WTC11 (cell line): ENCODE results near the gene SCNN1B. TPM values are rescaled to one million over a fixed set of nuclear protein-coding genes. Genes with fewer than 3 reads are reported as not detected.

ENCODE experiments used
- ATAC-seq: fragments of 200-7000 bp; cut with Tn5 transposase; 2 replicates; pipeline ENCODE4 v1.10.0; 2021; ENCODE audit warnings: mild to moderate bottlenecking, moderate library complexity
- CTCF ChIA-PET: fragments of 300-600 bp; sonication (Branson Sonifier 250); formaldehyde crosslinking; loops from one replicate; lab custom pipeline; 2021; ENCODE audit warnings: antibody characterized with exemption; lab: Charles Lee
- POLR2A ChIA-PET: fragments of 350-600 bp; sonication (Branson Sonifier 250); formaldehyde crosslinking; loops from one replicate; lab custom pipeline; 2021; ENCODE audit warnings: antibody characterized with exemption; lab: Charles Lee
- DNase-seq: peaks from one replicate; pipeline ENCODE4 v3.0.0; 2021; ENCODE audit warnings: low spot score
- H3K27ac Mint-ChIP-seq: 2 replicates; pipeline ENCODE4 v1.8.0; 2021; ENCODE audit warnings: mixed read lengths
- H3K27me3 Mint-ChIP-seq: 2 replicates; pipeline ENCODE4 v1.8.0; 2021; ENCODE audit warnings: low read depth, mild to moderate bottlenecking, moderate library complexity, mixed read lengths
- H3K36me3 Mint-ChIP-seq: 2 replicates; pipeline ENCODE4 v1.8.0; 2021; ENCODE audit warnings: mixed read lengths
- H3K4me1 Mint-ChIP-seq: 2 replicates; pipeline ENCODE4 v1.8.0; 2022; ENCODE audit warnings: mixed read lengths
- H3K4me3 Mint-ChIP-seq: 2 replicates; pipeline ENCODE4 v1.8.0; 2021; ENCODE audit warnings: mild to moderate bottlenecking, moderate library complexity, mixed read lengths
- H3K9me3 Mint-ChIP-seq: 2 replicates; pipeline ENCODE4 v1.8.0; 2021; ENCODE audit warnings: mixed read lengths
- ARID4B ChIP-seq: sonication (generic); formaldehyde crosslinking; IDR thresholded peaks from 2 replicates; pipeline ENCODE4 v1.8.0; 2023; ENCODE audit warnings: missing genetic modification reagents, mild to moderate bottlenecking, borderline replicate concordance
- ATF2 ChIP-seq: sonication (generic); formaldehyde crosslinking; IDR thresholded peaks from 2 replicates; pipeline ENCODE4 v1.8.1; 2022; ENCODE audit warnings: low read depth, missing genetic modification reagents, borderline replicate concordance
- ERG ChIP-seq: fragments of 250-450 bp; sonication (Bioruptor Pico); IDR thresholded peaks from 2 replicates; pipeline ENCODE4 v1.8.0; 2021; ENCODE audit warnings: mild to moderate bottlenecking
- GABPB1 ChIP-seq: sonication (generic); formaldehyde crosslinking; IDR thresholded peaks from 2 replicates; pipeline ENCODE4 v1.8.1; 2023; ENCODE audit warnings: mild to moderate bottlenecking, missing genetic modification reagents
- JAZF1 ChIP-seq: fragments of 250-450 bp; sonication (Bioruptor Pico); IDR thresholded peaks from 2 replicates; pipeline ENCODE4 v1.9.0; 2021; ENCODE audit warnings: moderate library complexity, mild to moderate bottlenecking, inconsistent platforms
- MLX ChIP-seq: sonication (generic); formaldehyde crosslinking; IDR thresholded peaks from 2 replicates; pipeline ENCODE4 v1.8.1; 2023; ENCODE audit warnings: mild to moderate bottlenecking, missing genetic modification reagents, moderate library complexity
- NR1H2 ChIP-seq: sonication (generic); formaldehyde crosslinking; IDR thresholded peaks from 2 replicates; pipeline ENCODE4 v1.9.0; 2021; ENCODE audit warnings: mild to moderate bottlenecking, moderate library complexity, missing genetic modification reagents
- SP1 ChIP-seq: sonication (generic); formaldehyde crosslinking; conservative IDR thresholded peaks from 2 replicates; pipeline ENCODE4 v1.8.1; 2022; ENCODE audit warnings: missing genetic modification reagents
- TP53 ChIP-seq: sonication (generic); formaldehyde crosslinking; IDR thresholded peaks from 2 replicates; pipeline ENCODE4 v1.8.1; 2023; ENCODE audit warnings: mild to moderate bottlenecking, missing genetic modification reagents
- ZBTB21 ChIP-seq: sonication (generic); formaldehyde crosslinking; IDR thresholded peaks from 2 replicates; pipeline ENCODE4 v1.8.1; 2023; ENCODE audit warnings: mild to moderate bottlenecking, missing genetic modification reagents, borderline replicate concordance
- ZNF317 ChIP-seq: sonication (generic); formaldehyde crosslinking; IDR thresholded peaks from 2 replicates; pipeline ENCODE4 v1.8.1; 2023; ENCODE audit warnings: low read depth, mild to moderate bottlenecking, moderate library complexity, missing genetic modification reagents, borderline replicate concordance
- ZSCAN18 ChIP-seq: fragments of 250-450 bp; sonication (Bioruptor Pico); IDR thresholded peaks from 2 replicates; pipeline ENCODE4 v2.1.2; 2022; ENCODE audit warnings: mild to moderate bottlenecking, moderate library complexity
- total RNA-seq: library from RNA; stranded (reverse); gene quantifications from 3 replicates; pipeline ENCODE4 v1.2.3, GENCODE V29; 2021

Gene SCNN1B
- total RNA-seq, 1 experiment from 2014 or later = 4.8 TPM

GRCh38 chr16:23267647-23268046, 34.5 kb upstream of the SCNN1B start (continued):
- TF ChIP-seq JAZF1 (CRISPR knock-in tag) (no peak), ZBTB21 (no peak), NR1H2 (CRISPR knock-in tag) (no peak)

GRCh38 chr16:23268561-23268960, 33.5 kb upstream of the SCNN1B start:
- Mint-ChIP-seq H3K4me3 (no peak overlapping the region), H3K27me3 (peaks cover 3% of the 10 kb centered on the region; the same call in 1 of the 2 replicates), H3K4me1 (no peaks in the 10 kb centered on the region), H3K9me3 (peaks cover 14% of the 10 kb centered on the region), H3K36me3 (no peaks in the 10 kb centered on the region), H3K27ac (no peak overlapping the region)
- ATAC-seq (no peak), DNase-seq (no peak)
- TF ChIP-seq ARID4B (CRISPR knock-in tag) (no peak), SP1 (no peak), TP53 (CRISPR knock-in tag) (no peak), MLX (no peak), ATF2 (no peak), ZNF317 (no peak), ERG (CRISPR knock-in tag) (no peak)
- POLR2A ChIA-PET = interaction anchor here (0.6 kb wide), 1 partner anchor 1611 kb away, joined by 3 read pairs; no protein-coding TSS in a partner anchor
- CTCF ChIA-PET = interaction anchor here (1.2 to 1.6 kb wide), 2 partner anchors 167 to 369 kb away, joined by 3 to 6 read pairs; no protein-coding TSS in a partner anchor

- Mint-ChIP-seq H3K4me3 (no peak overlapping the region), H3K9me3 (peaks cover 17% of the 10 kb centered on the region), H3K36me3 (no peaks in the 10 kb centered on the region), H3K27me3 (peaks cover 3% of the 10 kb centered on the region; the same call in 1 of the 2 replicates), H3K27ac (no peak overlapping the region), H3K4me1 (no peaks in the 10 kb centered on the region)
- CTCF ChIA-PET = interaction anchor here (1.2 kb wide), 1 partner anchor 370 kb away, joined by 3 read pairs; no protein-coding TSS in a partner anchor
- POLR2A ChIA-PET = no interaction called here
- TF ChIP-seq ZSCAN18 (no peak), GABPB1 (CRISPR knock-in tag) (peak; percentile 100)
- DNase-seq (no peak), ATAC-seq (no peak)
Measured at GRCh38 chr16:23269248-23269953, 32.7 kb upstream of the SCNN1B start.
